Upper lobe of right lung (tissue), 1 donor: Measurements from ENCODE around the gene UNC5A. TPM values are rescaled to one million over a fixed set of nuclear protein-coding genes. Genes with fewer than 3 reads are reported as not detected.
A peak's percentile ranks its signal among the peaks of the same experiment; 100 is the strongest.

Experiments used
- ATAC-seq: fragments of 200-7000 bp; cut with Tn5 transposase; one replicate; pipeline ENCODE4 v1.9.1; 2020; ENCODE audit warnings: mild to moderate bottlenecking, moderate library complexity
- DNase-seq: peaks from one replicate; pipeline ENCODE4 v3.0.0-alpha.2; 2020
- H3K27ac ChIP-seq: fragments of 200-600 bp; one replicate; pipeline ENCODE4 v1.8.0; 2022
- H3K27me3 ChIP-seq: fragments of 200-600 bp; one replicate; pipeline ENCODE4 v1.8.0; 2022; ENCODE audit warnings: mild to moderate bottlenecking
- H3K36me3 ChIP-seq: fragments of 200-600 bp; one replicate; pipeline ENCODE4 v1.8.0; 2022
- H3K4me1 ChIP-seq: fragments of 200-600 bp; one replicate; pipeline ENCODE4 v1.8.0; 2022
- H3K4me3 ChIP-seq: fragments of 200-600 bp; one replicate; pipeline ENCODE4 v1.8.0; 2022; ENCODE audit warnings: mild to moderate bottlenecking
- H3K9me3 ChIP-seq: fragments of 200-600 bp; one replicate; pipeline ENCODE4 v1.8.0; 2022
- CTCF ChIP-seq: fragments of 200-600 bp; IDR thresholded peaks from one replicate; pipeline ENCODE4 v1.8.0; 2022; ENCODE audit warnings: antibody characterized with exemption
- intact Hi-C: fragments of 100-400 bp; cut with DNase I; formaldehyde crosslinking; loops from one replicate; pipeline ENCODE4 v1.11.0; 2022
- total RNA-seq: library from RNA; stranded (reverse); fragmentation: NEBNext Ultra II Directional; extraction: Animal tissue kit (Norgen Biotek cat#: 25700); gene quantifications from one replicate; pipeline ENCODE4 v1.2.1, GENCODE V29; 2021
- donor health status: DM: no; HTN: yes; CAD: no; lungs with severe emphysema.

UNC5A gene
- total RNA-seq, 1 donor from 2014 or later = 0.46 TPM

GRCh38 chr5:176779537-176779936 is 30.8 kb upstream of the UNC5A start:
- intact Hi-C loops = no loop called here
- Histone ChIP-seq H3K4me3 (no peak overlapping the region), H3K9me3 (no peaks in the 10 kb centered on the region), H3K36me3 (no peaks in the 10 kb centered on the region), H3K4me1 (no peaks in the 10 kb centered on the region), H3K27me3 (peaks cover 14% of the 10 kb centered on the region), H3K27ac (no peak overlapping the region)
- TF ChIP-seq CTCF = no peak
- ATAC-seq (no peak), DNase-seq (peak; percentile 50)

- H3K27me3 ChIP-seq = peaks cover 22% of the 10 kb centered on the region
- TF ChIP-seq CTCF = no peak
- DNase-seq (peak; percentile 33), ATAC-seq (no peak)
- H3K4me3 ChIP-seq = no peak overlapping the region
- H3K27ac ChIP-seq = no peak overlapping the region
- H3K4me1 ChIP-seq = no peaks in the 10 kb centered on the region
- H3K9me3 ChIP-seq = no peaks in the 10 kb centered on the region
- no peaks in the 10 kb centered on the region for H3K36me3 ChIP-seq
- intact Hi-C loops = no loop called here
Measured at GRCh38 chr5:176780176-176781053, 29.9 kb upstream of the UNC5A start.

- H3K27ac ChIP-seq = no peak overlapping the region
- ATAC-seq (peak; percentile 28), DNase-seq (peak; percentile 64)
- H3K4me1 ChIP-seq = no peaks in the 10 kb centered on the region
- H3K9me3 ChIP-seq = no peaks in the 10 kb centered on the region
- H3K4me3 ChIP-seq = no peak overlapping the region
- intact Hi-C loops = no loop called here
- H3K27me3 ChIP-seq = peaks cover 25% of the 10 kb centered on the region
- H3K36me3 ChIP-seq = no peaks in the 10 kb centered on the region
- TF ChIP-seq CTCF = no peak
Measured at GRCh38 chr5:176781054-176781375, 29.3 kb upstream of the UNC5A start.

GRCh38 chr5:176781638-176782570 is 28.5 kb upstream of the UNC5A start:
- no peak overlapping the region for H3K4me3 ChIP-seq
- no peak for ATAC-seq
- no peaks in the 10 kb centered on the region for H3K4me1 ChIP-seq
- TF ChIP-seq CTCF = no peak
- peak; percentile 29 for DNase-seq
- H3K36me3 ChIP-seq = no peaks in the 10 kb centered on the region
- intact Hi-C loops = no loop called here
- H3K9me3 ChIP-seq = no peaks in the 10 kb centered on the region
- H3K27me3 ChIP-seq = peaks cover 30% of the 10 kb centered on the region
- no peak overlapping the region for H3K27ac ChIP-seq

- Histone ChIP-seq H3K36me3 (no peaks in the 10 kb centered on the region), H3K27me3 (peaks cover 39% of the 10 kb centered on the region), H3K9me3 (no peaks in the 10 kb centered on the region), H3K27ac (no peak overlapping the region), H3K4me1 (no peaks in the 10 kb centered on the region), H3K4me3 (no peak overlapping the region)
- DNase-seq (peak; percentile 57), ATAC-seq (no peak)
- no peak for TF ChIP-seq CTCF
- intact Hi-C loops = no loop called here
Measured at GRCh38 chr5:176784218-176785165, 25.9 kb upstream of the UNC5A start.
